DMS153 (cell line): ENCODE results near the gene DAND5.

Source experiments
- DNase-seq: peaks from one replicate; lab custom pipeline; 2025; lab: John Stamatoyannopoulos, UW

DAND5 gene

DNA sequence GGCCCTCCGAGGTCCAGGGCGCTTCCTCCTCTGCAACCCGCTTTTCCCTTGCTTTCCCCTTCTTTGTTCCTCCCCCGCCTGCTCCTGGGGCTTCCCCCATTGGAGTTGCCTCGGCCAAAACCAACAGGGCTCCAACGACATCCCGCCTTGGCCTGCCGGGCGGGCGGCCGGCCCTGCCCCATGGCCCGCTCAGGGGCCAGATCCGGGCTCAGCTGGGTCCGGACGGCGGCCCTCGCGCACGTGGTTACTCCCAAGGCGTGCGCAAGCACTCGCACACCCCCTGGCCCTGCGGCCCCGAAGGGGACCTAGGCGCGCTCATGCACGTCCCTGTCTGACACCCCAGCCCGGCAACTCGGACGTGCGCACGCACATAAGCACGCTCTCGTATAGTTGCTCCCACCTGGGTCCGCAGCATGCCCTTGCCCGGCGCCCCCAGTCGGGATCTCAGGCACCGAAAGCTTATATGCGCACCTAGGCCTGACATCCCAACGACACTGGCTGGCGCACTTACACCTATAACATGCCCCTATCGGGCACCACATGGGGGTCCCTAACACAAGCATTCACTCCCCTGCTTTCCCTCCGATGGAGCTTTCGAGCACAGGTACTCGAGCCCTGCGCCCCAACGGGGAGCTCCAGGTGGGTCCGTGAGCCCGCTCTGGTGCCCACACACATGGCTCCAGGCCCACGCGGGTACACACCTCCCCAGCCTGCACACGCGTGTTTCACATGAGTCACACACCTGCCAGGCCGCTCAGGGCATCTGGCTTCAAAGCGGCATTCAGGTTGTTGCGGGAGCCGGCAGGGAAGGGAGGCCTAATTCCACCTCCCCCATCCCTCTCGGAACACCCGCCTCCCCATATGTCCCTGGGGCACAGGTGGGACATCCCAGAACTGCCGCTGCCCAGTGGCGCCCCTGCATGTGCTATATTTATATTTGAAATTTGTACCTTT is 40.9 kb downstream of the DAND5 start:
- DNase-seq: no peak

DNA sequence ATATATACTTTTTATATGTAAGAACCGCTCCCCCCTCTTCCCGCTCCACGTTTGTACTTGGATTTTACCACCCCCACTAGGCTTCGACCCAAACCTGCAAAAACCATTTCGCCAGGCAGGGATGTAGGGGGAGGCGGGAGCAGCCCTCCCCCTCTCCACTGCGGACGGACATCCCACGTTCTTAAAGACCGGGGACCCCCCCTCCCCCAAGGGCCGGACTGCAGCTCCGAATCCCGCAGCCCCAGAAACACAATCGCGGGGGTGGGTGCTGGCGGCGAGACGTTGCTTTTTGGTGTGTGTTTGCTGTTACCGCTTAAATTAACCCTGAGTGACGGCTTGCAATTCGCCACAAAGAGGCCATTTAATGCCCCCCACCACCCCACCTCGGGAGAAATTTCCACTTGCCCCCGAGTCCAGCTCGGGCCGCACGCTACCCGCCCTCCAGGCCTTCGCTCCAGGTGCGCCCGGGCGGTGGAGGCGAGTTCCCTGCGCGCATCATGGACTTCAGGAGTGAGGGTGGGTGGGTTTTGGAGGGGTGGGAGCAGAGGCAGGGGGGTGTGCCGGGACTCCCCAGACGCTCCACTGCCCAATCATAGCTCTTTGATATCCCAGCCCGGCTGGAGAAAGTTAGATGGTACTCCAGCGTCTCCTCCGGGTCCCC is 41.7 kb downstream of the DAND5 start:
- DNase-seq: no peak

DNA sequence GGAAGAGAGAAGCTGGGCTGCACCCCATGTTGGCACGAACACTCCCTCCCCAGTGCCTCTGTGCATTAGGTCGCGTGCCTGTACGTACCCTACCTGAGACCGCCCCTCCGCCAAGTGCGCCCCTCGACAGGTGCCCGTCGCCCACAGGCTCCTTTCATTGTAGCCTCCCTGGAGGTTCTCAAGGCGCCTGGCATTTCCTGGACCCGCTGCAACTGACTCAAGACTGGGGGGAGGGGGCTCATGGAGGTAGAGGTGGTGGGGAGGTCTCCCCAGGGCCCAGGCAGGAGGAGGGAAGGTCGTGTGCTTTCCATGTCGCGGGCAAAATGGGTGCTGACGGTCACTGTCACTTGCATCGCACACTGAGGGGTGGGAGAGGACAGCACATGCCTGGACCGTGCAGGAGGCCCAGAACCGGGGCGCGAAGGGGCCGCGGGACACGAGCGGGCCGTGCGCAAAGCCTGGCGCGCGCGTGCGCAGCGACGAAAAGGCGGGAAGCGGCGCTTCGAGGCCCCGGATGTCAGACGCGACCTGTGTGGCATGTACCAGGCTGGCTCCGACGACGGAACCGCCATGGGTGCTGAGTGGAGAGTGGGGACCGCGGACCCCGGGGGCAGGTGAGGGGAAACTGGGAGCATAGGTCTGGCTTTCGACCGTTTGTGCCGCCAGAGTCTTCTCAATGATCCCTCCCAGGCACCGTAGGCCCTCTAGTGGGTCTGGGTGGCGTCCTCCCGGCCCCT is 42.4 kb downstream of the DAND5 start:
- DNase-seq: no peak

DNA sequence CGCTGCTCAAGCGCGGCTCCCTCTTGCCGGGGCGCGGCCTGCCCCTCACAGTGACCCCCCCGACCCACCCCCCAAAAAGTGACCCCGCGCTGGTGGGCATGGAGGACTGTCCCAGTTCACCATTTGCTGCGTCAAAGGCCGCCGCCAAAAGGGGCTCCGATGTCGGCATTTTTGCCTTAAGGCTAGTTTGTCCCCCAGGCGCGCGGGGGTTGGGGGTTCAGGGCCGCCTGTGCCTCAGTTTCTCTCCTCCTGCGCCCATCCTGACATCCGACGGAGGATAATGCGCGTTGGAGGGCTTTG is 43.0 kb downstream of the DAND5 start:
- DNase-seq: no peak

DNA sequence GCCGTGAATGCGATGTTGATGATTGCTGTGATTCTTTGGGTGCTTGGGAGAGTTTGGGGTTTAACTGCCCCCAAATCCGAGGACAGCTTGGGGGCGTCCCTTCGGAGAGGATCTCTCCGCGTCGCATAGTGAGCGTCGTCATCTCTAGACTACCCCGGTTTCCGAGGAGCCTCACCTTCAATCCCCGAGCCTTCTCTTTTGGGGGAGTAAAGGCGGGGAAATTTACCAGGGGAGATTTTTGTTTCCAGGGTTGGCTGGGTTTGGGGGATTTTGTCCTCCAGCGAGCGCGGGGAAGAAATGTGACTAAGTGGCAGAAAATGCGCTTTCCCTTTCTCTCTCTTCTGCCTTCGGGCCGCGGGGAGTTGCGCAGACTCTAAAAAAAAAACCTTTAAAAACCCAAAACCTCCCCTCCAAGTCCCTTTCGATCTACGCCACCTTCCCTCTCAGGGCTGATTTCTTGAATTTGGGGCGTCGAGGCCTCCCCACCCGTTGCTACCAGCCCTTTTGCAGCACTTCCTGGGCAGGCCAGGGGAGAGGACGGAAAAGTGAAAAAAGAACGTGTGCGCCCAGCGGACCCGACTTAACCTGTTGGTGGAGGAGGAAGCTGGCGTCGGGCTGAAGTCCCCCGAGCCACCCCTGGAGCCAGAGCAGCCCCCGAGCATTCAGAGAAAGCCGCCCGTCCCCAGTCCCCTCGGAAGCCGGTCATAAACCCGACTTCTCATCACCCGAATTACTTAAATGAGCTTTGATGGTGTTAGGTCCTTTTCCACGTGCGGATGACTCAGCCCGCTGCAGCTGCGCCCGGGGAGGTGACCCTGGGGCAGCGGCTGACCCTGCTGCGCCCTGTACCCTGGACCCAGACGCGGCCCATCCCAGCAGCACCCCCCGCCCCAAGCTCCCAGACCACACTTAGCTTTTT is 43.6 kb downstream of the DAND5 start:
- DNase-seq: no peak

DNA sequence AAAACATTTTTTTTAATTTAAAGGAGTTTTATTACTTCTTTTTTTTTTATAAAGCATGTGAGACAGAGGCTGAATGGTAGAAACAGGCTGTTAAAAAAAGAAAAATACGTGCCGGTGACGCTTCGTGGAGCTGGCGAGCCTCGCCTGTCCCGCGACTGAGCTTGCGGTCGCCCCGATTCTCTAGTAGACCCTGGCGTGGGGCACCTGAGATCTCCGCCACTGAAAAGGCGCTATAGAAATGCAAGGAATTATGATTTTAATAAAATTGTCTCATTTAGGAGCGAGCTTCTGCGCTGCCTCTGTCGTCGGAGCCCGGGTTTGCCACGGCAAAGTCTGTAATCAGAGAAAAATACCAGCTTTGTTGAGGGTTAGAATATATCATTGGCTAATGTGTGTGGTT is 44.3 kb downstream of the DAND5 start:
- no peak for DNase-seq

DNA sequence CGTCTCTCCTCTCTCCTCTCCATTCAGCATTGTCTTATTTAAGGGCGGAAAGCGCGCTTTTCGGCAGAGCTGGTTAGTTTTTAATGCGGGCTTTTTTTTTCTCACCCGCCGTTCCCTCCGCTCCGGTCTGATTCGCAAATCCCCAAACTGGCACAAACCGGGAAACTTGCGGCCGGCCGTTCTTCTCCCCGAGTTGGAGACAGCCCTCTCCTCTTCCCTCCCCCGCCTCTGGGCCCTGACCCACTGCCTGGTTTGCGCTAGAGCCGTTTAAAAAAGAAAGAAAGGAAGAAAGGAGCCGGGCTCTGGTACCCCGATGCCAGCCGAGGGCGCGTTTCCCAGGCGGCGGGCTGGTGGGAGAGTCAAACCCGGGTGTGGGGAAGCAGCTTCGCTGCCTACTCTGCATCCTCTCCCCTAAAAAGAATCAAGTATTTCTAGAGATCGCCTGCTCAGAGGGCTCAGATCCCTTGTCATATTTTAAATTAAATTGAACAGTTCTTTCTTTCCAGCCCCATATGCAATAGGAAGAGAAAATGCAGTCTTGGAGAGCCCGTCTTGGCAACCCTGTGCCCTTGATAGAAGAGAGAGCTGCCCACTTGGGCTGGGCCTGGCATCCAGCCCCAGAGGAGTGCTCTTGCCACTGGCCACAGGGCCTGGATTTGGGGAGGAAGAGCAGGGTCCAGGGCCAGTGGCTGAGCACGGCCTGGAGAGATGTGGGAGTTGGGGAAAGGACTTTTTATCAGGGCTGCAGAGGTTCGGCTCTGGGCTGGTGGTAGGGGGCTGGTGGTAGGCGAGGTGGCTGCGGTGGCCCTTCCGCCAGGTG is 44.9 kb downstream of the DAND5 start:
- DNase-seq: no peak

DNA sequence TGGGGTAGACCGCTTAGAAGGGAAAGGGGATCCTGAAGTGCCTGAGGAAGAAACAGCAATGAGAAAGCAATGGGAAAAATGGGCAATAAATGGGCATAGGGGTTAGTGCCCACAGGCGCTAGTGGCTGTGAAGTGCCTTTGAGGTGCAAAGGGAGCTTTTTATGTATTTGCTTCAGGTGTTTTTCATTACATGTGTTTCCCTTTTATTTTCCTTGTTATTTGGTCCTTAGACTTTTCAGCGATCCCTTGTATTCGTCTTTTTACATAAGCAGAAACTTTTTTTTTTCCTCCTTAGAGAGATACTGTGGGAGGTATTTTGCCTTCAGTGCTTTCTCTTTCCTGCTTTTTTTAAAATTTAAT is 45.5 kb downstream of the DAND5 start:
- no peak for DNase-seq

DNA sequence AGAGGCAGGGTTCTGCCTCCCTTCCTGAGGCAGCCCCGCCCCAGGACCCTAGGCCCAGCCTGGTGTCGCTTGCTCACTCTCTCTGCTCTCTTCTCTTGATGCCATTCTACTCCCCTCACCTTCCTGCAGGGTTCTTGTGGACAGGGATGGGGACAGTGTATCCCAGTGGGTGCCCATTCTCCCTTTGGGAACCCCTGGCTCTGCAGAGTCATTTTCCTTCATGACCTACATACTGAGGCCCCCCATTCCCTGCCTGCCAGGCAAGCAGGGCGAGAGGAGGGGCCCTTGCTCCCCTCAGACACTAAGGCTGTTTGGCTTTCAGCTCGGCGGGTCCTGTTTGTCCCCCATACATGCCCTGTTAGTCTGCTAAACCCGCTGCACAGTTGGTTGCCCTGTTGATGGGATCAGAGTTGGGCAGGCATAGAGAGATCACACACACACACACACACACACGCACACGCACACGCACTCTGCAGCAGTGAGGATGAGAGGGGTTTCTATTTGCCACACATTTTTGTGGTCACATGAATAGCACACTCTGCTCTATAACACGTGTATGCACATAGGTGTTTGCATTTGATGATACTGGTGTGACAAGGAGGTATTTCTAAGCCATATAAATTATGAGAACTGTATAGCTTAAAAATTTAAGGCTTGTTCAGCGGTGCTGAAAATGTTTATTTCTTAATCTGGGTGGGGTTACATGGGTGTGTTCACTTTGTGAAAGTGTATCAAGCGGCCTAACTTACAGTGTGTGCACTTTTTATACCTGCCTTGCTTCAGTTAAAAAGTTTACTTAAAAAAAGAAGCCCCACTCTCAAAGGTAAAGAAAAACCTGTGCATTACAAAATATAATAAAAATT is 46.2 kb downstream of the DAND5 start:
- no peak for DNase-seq

DNA sequence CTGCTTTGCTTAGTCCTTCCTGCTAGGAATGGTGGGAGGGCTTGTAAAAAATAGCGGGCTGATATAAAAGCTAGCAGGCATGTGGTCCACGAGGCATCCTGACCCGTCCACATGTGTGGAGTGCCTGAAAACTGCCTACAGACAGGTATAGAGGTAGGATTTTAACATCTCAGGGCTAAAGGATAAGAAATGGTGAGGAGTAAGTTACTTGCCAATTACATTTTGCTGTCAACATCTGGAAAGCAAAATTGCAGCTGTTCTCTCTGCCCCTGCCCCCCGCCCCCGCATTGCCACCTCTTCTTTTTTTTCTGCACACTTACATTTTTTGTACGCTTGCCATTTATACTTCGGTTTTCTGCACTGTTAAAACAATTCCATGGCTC is 46.9 kb downstream of the DAND5 start:
- DNase-seq: no peak

DNA sequence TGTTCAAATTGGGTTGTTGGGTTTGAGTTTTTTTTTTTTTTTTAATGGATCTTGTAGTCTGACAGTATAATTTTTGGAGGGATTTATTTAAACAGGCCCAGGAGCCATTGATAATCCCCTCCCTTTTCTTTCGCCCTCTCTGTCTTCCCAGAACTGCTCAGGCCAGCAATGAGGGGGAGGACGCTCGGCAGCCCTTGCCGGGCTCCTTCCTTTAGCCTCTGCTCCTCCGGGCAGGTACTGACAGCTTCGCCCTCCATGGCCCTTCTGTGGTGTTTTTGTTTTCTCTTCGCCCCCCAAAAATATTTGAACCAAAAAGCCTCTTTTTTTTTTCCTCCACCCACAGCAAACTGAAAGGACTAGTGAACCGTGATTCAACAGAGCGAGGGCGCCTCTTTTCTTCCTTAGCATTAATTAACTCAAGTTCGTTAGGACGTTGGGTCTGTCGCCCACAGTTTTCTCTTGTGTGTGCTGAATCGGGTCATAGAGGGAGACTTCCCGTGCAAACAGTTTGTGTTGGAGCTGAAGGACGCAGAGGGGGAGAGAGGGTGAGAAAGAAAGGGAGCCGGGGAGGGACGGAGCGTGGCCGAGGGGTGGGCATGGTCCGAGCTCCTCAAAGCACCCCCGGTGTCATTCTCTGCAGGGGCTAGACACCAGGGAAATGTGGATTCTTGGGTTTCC is 47.4 kb downstream of the DAND5 start:
- no peak for DNase-seq

DNA sequence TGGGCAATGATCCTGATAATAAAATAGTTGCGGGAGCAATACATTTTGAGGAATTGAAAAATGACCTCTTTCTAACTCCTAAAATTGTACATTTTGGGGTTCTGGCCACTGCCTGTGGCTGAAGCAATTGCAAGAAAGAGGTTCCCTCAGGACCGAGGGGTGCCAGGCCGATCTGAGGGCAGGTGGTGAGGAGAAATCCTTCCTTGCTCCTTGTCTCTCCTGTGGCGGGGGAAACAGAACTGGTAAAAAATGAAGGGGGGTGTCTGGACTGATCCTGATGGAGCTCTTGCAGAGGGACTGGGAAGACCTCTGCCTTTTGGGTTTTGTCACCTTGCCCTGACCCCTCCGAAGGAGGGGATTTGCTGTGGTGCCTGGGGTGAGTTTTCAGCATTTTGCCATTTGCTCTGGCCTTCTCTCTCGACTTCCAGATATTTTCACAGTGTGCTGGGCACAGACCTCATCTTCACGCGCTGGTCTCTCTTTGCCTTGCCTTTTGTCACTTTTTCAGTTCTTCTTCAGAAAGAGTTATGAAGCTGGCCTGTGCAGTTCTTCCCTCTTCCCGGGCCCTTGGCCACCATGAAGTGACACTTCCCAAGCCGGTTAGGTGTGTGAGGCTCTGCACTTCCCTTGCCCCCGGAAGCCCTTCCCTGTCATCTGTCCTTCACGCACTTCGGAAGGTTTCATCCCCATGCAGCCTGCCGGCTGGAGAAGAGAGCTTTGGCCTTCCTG is 48.1 kb downstream of the DAND5 start:
- no peak for DNase-seq

DNA sequence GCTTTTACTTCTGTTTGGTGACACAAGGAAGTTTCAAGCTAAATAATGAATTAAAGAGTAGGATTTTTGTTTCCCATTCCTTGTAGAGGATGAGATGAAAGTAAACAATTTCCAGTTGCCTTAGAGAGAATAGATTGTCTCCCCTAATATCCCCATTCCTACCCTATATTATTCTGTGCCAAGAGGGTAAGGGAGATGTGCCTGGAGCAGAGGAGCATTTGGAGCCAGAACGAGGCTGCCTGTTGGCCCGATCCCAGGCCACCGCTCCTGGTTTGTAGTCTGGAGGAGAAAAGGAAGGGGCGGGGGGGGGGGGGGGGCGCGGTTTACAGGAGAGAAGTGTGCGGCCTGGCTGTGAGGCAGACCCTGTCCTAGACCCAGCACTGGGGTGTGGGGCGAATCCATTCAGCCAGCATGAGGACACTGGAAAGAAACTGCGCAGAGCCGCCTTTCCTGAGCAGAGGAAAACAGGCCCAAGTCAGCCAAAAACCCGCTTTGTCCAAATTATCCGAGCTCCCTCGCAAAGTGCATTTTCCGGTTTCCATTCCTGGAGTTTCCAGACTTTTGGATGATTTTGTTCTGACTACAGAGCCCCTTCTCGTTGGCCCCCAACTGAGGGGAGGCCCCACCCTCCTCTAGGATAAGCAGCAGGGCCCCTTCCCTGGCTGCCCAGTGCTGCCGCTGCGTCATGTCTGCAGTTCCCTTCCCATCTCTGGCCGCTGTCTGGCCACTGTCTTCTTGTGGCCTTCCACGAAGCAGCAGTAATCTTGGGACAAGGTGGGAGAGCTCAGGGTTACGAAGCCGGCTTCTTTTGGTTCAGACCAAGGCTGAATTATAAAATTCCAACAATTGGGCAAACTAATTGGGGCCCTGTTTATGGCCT is 48.9 kb downstream of the DAND5 start:
- no peak for DNase-seq

DNA sequence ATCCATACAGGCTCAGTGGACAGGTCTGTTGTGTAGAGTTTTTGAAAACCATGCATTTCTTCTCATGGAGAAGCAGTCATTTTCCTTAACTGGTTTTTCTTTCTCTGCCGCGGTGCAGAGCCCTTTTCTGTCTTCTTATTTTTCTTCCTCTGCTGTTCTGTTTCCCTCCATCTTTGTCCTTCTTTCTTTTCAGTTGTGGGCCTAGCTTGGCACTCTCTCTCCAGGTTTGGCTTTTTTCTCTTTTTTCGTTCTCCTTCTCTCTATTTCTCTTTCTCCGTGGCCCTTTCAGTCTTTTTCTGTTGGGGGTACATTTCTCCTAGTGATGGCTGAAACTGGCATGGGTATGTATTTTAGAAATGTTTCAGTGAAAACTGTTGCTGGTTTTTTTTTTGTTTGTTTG is 50.0 kb downstream of the DAND5 start:
- DNase-seq: no peak

DNA sequence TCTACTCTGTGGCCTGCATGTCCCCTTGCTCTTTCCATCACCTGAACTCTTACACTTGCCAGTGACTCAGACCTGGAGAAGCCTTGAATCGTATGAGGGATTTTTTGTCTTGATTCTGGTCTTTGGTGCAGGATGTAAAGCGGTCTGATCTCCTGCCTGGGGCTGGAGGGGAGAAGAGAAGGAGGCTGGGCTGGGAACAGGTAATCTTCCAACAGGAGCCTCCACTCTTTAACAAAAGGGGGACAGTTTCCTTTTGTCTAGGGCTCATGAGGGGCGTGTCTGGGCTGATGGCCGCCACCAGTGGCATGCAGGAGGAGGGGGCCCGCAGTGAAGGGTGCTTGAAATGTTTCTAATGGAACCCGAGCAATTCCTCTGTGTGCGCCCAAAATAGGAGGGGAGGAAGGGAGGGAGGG is 50.6 kb downstream of the DAND5 start:
- no peak for DNase-seq

DNA sequence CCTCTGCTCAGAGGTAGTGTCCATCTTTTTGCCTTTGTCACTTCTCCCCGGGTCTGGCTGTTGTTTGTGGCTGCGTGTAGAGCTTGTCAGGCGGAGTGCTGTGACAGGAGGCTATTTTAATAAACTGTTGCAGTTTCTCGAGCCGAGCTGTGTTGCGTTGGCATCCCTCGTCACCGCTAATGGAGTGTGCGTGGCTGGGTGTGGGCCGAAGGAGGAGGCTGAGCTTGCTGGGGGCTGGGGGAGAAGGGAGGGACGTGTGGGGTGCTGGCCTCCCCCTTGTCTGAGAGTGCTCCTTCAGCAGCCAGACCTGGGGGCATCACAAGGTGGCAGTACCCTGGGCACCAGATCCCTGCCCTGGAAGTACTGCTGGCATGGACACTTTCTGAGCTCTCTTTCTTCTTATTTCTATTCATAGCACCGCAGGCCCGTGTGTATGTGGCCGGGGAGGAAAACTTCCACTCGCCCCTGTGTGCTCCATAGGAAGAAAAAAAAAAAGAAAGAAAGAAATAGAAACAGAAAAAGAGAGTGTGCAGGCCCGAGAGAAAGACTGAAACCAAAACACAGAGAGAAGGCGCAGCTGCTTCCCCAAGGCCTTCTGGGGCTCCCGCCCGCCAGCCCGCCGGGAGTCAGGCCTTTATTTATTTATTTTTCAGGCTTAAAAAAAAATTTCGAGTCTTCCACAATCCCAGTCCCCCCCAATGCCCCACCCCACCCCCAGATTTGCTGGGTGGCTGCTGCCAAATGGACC is 52.9 kb downstream of the DAND5 start:
- no peak for DNase-seq
